Vagina (tissue), 2 donors: ENCODE data around the gene MMP3. TPM values are rescaled to one million over a fixed set of nuclear protein-coding genes. Genes with fewer than 3 reads are reported as not detected.

Experiments used
- DNase-seq, 2 donors: peaks; one replicate each; pipeline ENCODE4 v3.0.0-alpha.2; 2017; ENCODE audit errors: extremely low spot score in 2 of 2
- H3K27ac ChIP-seq: fragments of 200-600 bp; sonication (generic); one replicate; pipeline ENCODE4 v1.5.1; 2019
- H3K27me3 ChIP-seq: fragments of 200-600 bp; sonication (generic); one replicate; pipeline ENCODE4 v1.5.1; 2019
- H3K36me3 ChIP-seq, 2 donors: fragments of 200-600 bp; sonication (generic); one replicate each; pipeline ENCODE4 v1.5.1; 2017 to 2019
- H3K4me1 ChIP-seq: fragments of 200-600 bp; sonication (generic); one replicate; pipeline ENCODE4 v1.5.1; 2019
- H3K4me3 ChIP-seq, 2 donors: fragments of 200-600 bp; sonication (generic); 1 replicate in 1 of 2; 2 replicates in 1 of 2; pipeline ENCODE4 v1.5.1; 2016 to 2019
- H3K9me3 ChIP-seq: fragments of 200-600 bp; sonication (generic); one replicate; pipeline ENCODE4 v1.5.1; 2019
- POLR2A ChIP-seq, 2 donors: fragments of 450-650 bp; IDR thresholded peaks; one replicate each; pipeline ENCODE4 v1.6.1; 2017; ENCODE audit warnings: antibody characterized with exemption in 2 of 2, mild to moderate bottlenecking in 2 of 2, moderate library complexity in 2 of 2
- POLR2AphosphoS5 ChIP-seq, 2 donors: sonication (generic); formaldehyde crosslinking; IDR thresholded peaks; one replicate each; pipeline ENCODE4 v1.9.0; 2017; ENCODE audit warnings: antibody characterized with exemption in 2 of 2, mild to moderate bottlenecking in 2 of 2, low read depth in 1 of 2; ENCODE audit not compliant: insufficient read depth in 1 of 2
- intact Hi-C: fragments of 100-400 bp; cut with DNase I; formaldehyde crosslinking; loops from one replicate; pipeline ENCODE4 v1.15.1; 2023
- total RNA-seq: library from RNA; depleted of rRNA; stranded (reverse); fragments of >200 nt; gene quantifications from one replicate; pipeline ENCODE4 v1.2.3, GENCODE V29; 2016
- TF ChIP-seq, protein P1 (sequence below), 3 experiments: fragments of 450-650 bp in 2 of 3; fragments of 200-600 bp in 1 of 3; sonication (generic) in 1 of 3; IDR thresholded peaks; one replicate each; pipeline ENCODE4 v1.5.1; 2017 to 2019; ENCODE audit warnings: antibody characterized with exemption in 3 of 3, mild to moderate bottlenecking in 2 of 3, moderate library complexity in 2 of 3

MMP3 gene
- total RNA-seq, 1 donor from 2014 or later, result not detected

DNA sequence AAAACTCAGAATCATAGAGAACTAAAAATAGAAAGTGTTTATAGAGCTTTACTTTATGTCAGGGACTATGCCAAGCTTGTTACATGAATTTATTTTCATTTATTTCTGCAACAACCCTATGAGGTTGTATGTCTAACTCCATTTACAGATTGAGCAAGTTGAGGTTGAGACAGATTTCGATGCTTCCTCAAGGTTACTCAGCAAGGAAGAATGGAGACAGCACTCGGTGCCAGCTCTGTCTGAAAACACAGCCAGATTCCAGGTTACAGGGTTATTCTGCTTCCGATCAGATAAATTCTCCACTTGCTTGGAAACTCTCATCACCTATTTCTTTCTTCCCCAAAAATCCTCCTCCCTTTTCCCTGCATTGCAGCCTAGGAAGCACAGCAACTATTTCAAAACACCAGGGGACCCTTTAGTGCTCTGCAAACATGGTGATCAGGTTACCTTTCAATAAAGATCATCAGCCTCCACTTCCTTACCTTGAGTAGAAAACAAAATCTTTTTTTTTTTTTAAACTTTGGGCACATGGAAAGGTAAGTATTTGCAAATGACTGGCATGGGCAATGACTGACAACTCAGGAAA, 7.0 kb downstream of the MMP3 start:
- Histone ChIP-seq H3K27ac (no peak overlapping the region), H3K27me3 (no peaks in the 10 kb centered on the region), H3K4me3 (no peak overlapping the region), H3K36me3 (no peaks in the 10 kb centered on the region), H3K4me1 (no peaks in the 10 kb centered on the region), H3K9me3 (no peaks in the 10 kb centered on the region)
- intact Hi-C loops, result no loop called here
- no peak for TF ChIP-seq POLR2AphosphoS5 (IDR thresholded peaks at IDR 0.05; ENCODE audit: insufficient read depth in 1 of 2, low read depth in 1 of 2)
- TF ChIP-seq, protein P1, sequence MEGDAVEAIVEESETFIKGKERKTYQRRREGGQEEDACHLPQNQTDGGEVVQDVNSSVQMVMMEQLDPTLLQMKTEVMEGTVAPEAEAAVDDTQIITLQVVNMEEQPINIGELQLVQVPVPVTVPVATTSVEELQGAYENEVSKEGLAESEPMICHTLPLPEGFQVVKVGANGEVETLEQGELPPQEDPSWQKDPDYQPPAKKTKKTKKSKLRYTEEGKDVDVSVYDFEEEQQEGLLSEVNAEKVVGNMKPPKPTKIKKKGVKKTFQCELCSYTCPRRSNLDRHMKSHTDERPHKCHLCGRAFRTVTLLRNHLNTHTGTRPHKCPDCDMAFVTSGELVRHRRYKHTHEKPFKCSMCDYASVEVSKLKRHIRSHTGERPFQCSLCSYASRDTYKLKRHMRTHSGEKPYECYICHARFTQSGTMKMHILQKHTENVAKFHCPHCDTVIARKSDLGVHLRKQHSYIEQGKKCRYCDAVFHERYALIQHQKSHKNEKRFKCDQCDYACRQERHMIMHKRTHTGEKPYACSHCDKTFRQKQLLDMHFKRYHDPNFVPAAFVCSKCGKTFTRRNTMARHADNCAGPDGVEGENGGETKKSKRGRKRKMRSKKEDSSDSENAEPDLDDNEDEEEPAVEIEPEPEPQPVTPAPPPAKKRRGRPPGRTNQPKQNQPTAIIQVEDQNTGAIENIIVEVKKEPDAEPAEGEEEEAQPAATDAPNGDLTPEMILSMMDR (IDR thresholded peaks at IDR 0.05), result no peak
- no peak for TF ChIP-seq POLR2A (IDR thresholded peaks at IDR 0.05)
- DNase-seq, result no peak

DNA sequence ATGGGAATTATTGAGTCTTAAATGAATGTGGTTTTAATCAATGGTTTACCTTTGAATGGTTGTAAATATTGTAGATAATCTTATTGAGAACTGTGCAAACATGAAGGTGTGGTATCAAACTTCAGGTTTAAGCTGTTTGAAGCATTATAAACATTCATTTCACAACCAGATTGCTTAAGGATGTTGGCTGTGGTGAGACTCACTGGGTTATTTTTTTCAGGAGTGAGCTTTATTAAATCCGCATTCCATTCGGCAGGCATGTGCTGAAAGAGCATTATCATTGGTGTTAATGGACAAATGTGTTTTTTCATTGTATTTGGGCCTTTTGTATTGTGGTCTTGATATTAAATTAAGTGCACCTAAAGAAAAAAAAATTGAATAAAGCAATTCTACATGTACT, 9.7 kb downstream of the MMP3 start:
- no peak for DNase-seq
- intact Hi-C loops, result no loop called here
- Histone ChIP-seq H3K36me3 (no peaks in the 10 kb centered on the region), H3K27ac (no peak overlapping the region), H3K4me3 (no peak overlapping the region), H3K27me3 (no peaks in the 10 kb centered on the region), H3K4me1 (no peaks in the 10 kb centered on the region), H3K9me3 (no peaks in the 10 kb centered on the region)
- TF ChIP-seq POLR2A (IDR thresholded peaks at IDR 0.05) (no peak), POLR2AphosphoS5 (IDR thresholded peaks at IDR 0.05; ENCODE audit: insufficient read depth in 1 of 2, low read depth in 1 of 2) (no peak)
- TF ChIP-seq, protein P1 (IDR thresholded peaks at IDR 0.05), result no peak

DNA sequence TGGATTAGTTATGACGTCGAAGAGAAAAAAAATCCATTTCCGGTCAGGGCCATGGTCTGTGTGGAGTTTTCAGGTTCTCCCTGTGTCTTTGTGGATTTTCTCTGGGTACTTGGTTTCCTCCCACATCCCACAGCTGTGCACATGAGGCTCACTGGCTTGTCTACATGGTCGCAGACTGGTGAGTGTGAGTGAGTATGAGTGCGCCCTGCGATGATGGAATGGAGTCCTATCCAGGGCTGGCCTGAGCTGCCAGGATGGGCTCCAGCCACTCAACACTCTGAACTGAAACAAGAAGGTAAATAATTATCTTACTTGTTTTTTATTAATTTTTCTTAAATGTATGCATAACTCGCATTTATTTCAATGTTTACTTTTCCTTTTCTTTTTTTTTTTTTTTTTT, 10.8 kb downstream of the MMP3 start:
- no peak overlapping the region for H3K4me3 ChIP-seq
- no peaks in the 10 kb centered on the region for H3K36me3 ChIP-seq
- no peak overlapping the region for H3K27ac ChIP-seq
- TF ChIP-seq, protein P1 (IDR thresholded peaks at IDR 0.05), result no peak
- TF ChIP-seq POLR2A (IDR thresholded peaks at IDR 0.05) (no peak), POLR2AphosphoS5 (IDR thresholded peaks at IDR 0.05; ENCODE audit: insufficient read depth in 1 of 2, low read depth in 1 of 2) (no peak)
- intact Hi-C loops, result no loop called here
- no peaks in the 10 kb centered on the region for H3K27me3 ChIP-seq
- no peaks in the 10 kb centered on the region for H3K4me1 ChIP-seq
- no peak for DNase-seq
- H3K9me3 ChIP-seq, result no peaks in the 10 kb centered on the region

DNA sequence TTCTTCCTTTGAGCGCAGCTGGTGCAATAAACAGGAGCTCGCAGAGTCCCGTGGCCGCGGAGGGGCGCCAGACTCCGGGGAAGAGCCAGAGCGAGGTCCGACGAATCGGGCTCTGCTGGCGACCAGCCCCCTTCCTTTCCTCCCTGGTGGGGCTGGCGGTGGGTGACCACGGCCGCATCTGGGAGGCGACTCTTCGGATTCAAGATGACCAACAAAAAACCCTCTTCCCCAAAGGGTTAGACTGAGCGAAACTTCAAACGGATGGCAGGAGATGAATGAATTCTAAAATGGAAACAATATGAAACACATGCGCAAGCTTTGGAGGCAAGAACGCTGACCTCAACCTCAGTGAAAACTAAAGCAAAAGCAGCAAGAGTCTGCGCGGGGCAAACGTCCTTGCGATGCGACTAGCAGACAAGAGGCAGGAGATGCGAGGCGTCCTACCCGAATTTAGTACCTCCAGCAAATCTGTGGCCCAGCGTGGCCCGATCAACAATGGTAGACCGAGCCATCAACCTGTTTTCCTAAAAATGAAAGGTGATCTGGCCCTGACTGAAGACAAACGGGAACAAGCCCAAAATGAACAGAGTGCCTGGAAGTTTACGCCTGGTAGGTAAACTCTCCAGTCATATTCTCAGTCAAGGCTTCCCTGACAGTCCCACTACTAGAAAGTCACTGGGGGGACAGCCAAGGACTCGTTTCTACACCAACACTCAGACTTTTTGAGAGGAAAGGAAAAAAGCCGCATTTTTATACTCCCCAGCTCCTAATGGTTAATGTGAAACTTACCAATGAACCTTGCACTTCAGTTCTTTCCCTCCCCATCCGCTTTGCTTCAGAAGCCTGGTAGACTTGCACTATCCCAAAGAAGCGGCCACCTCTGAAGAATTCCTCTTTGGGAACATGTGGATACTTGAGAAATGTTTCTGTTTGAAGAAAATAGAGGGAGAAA, 11.6 kb downstream of the MMP3 start:
- Histone ChIP-seq H3K4me3 (no peak overlapping the region), H3K9me3 (no peaks in the 10 kb centered on the region), H3K4me1 (no peaks in the 10 kb centered on the region), H3K36me3 (no peaks in the 10 kb centered on the region), H3K27me3 (no peaks in the 10 kb centered on the region), H3K27ac (no peak overlapping the region)
- TF ChIP-seq, protein P1 (IDR thresholded peaks at IDR 0.05), result no peak
- TF ChIP-seq POLR2AphosphoS5 (IDR thresholded peaks at IDR 0.05; ENCODE audit: insufficient read depth in 1 of 2, low read depth in 1 of 2) (no peak), POLR2A (IDR thresholded peaks at IDR 0.05) (no peak)
- intact Hi-C loops, result no loop called here
- no peak for DNase-seq

DNA sequence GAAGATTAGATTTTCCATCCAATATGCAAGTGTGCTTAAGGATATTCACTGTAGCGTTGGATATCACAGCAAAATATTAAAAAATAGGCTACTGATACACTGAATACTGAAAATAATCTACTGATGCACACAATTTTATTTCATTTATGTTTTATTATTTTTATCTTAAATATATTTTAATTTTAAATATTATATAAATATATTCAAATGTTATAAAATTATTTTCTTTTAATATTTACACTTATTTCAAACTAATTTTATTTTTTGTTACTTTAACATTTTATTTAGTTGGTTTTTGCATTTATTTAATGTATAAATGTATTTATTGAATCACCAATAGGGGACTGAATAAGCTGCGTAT, 12.3 kb downstream of the MMP3 start:
- Histone ChIP-seq H3K4me1 (no peaks in the 10 kb centered on the region), H3K27ac (no peak overlapping the region), H3K27me3 (no peaks in the 10 kb centered on the region), H3K9me3 (no peaks in the 10 kb centered on the region), H3K4me3 (no peak overlapping the region), H3K36me3 (no peaks in the 10 kb centered on the region)
- no peak for TF ChIP-seq POLR2A (IDR thresholded peaks at IDR 0.05)
- TF ChIP-seq POLR2AphosphoS5 (IDR thresholded peaks at IDR 0.05; ENCODE audit: insufficient read depth in 1 of 2, low read depth in 1 of 2), result no peak
- TF ChIP-seq, protein P1 (IDR thresholded peaks at IDR 0.05), result no peak
- no peak for DNase-seq
- intact Hi-C loops, result no loop called here
